HG03025 (cell line): ENCODE data around the gene HID1.
A peak's percentile ranks its signal among the peaks of the same experiment; 100 is the strongest.
"Not testable (repeated sequence)": the region's sequence is repeated elsewhere in the genome, so short reads cannot be mapped to it uniquely, and the experiment has no call there.

Experiments
- ATAC-seq: cut with Tn5 transposase; IDR thresholded peaks from one replicate; pipeline ENCODE4 v1.9.1; 2021; ENCODE audit warnings: mild to moderate bottlenecking, moderate library complexity; ENCODE audit not compliant: unreplicated experiment, low FRiP score

HID1 gene

GRCh38 chr17:75001915-75002843, 29.6 kb upstream of the HID1 start:
- ATAC-seq: no peak

DNA sequence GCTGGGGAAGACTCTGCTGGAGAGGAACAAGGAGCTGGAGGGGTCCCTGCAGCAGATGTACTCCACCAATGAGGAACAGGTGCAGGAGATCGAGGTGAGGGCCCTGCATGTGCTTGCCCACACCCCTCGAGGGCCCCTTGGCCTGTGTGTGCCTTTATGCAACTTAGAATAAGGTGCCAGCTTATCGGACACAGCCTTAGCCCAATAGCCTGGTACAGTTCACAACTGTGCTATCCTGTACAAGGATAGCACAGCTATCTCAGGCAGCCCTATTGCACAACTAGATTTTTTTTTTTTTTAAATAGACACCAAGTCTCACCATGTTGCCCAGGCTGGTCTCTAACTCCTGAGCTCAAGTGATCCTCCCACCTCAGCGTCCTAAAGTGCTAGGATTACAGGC, 27.0 kb upstream of the HID1 start:
- ATAC-seq: no peak

GRCh38 chr17:74998783-74999182, 26.2 kb upstream of the HID1 start:
- no peak for ATAC-seq

GRCh38 chr17:74995847-74996246, 23.3 kb upstream of the HID1 start:
- no peak for ATAC-seq

GRCh38 chr17:74994440-74994839, 21.9 kb upstream of the HID1 start:
- no peak for ATAC-seq

GRCh38 chr17:74992223-74992622, 19.7 kb upstream of the HID1 start:
- no peak for ATAC-seq

GRCh38 chr17:74990581-74991105, 18.1 kb upstream of the HID1 start:
- no peak for ATAC-seq

DNA sequence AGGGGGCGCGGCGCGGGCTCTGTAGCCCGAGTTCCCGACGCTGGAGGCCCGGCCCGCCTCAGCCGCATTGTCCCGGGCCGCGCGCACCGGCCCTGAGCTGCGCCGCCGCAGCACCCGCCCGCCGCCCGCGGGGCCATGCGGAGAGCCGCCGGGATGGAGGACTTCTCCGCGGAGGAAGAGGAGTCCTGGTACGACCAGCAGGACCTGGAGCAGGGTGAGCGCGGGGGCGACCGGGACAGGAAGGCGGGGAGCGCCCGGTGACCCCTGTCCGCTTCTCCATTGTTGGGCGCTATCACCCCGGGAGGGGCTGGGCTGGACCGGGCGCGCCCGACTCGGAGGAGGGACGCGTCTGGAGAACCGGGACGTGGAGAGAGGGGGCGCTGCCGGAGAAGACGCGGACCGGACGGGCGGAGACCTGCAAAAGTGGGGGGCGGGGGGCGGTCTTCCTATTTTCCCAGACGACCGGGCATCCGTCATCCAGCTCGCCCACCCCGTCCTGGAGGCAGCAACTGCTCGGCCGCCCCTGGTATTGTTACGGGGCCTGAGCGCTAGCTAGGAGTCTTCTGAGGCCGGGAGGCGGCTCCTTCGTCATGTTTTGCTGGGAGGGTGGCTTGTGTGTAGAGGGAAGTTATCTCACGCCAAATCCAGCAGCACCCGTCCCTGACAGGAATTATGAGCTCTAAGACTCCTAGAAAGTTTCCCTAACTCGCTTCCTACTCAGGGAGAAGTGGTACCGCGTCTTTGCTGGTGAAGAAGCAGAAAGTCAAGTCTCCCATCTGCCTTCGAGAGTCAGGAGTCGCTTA, 15.6 kb upstream of the HID1 start:
- peak; percentile 13 for ATAC-seq

DNA sequence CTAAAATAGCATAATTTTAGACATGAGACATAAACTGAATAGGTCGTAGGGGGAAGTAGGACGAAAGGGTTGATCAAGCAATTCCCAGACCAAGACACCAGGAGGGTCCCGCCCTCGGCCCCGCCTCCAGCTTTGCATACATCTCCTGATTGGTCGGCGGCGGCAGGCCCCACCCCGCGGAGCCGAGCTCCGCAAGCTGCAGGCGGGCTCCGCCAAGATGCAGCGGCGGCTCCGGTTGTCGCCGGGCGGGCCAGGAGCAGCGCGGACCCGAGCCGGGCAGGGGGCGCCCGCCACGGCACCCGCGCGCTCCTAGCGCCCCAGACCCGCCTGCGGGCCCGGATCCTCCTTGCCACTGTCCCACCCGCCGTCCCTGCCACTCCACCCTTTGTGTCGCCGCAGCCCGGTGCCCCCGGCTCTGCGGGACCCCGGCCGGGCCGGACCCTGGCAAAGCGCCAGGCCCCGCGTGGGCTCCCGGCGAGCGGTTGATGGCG, 14.9 kb upstream of the HID1 start, which contains the start of gene CDR2L:
Gene CDR2L (plus strand): TSS at position 215 of the 491 bp plus-strand sequence. CDS start 412 bp downstream, outside the sequence.
- peak; percentile 78 for ATAC-seq

- no peak for ATAC-seq
Observed at GRCh38 chr17:74986206-74986576, 13.6 kb upstream of the HID1 start.

GRCh38 chr17:74982663-74983313, 10.2 kb upstream of the HID1 start:
- not testable (repeated sequence) for ATAC-seq

- ATAC-seq: no peak
Observed at GRCh38 chr17:74981979-74982662, 9.6 kb upstream of the HID1 start.

- ATAC-seq: no peak
Observed at GRCh38 chr17:74981318-74981978, 8.9 kb upstream of the HID1 start.

- no peak for ATAC-seq
Observed at GRCh38 chr17:74979408-74980146, 7.0 kb upstream of the HID1 start.

- no peak for ATAC-seq
Observed at GRCh38 chr17:74978240-74978639, 5.7 kb upstream of the HID1 start.

DNA sequence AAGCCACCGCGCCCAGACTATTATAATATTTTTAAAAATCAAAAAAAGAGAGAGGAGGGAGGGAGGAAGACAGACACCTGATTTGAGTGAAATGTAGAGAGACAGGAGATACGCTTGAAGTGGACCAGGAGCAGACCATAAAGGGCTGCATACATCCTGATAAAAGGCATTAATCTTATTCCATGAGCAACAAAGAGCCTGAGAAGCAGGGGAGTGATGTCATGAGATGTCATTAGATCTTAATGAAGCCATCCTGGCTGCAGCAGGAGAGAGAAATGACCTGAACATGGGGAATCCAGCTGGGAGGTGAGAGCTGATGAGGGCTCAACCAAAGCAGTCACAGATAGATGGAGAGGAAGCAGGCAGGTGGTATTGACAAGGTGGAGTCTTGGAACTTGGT, 5.2 kb upstream of the HID1 start:
- ATAC-seq: no peak

GRCh38 chr17:74975943-74976342, 3.4 kb upstream of the HID1 start:
- ATAC-seq: no peak

DNA sequence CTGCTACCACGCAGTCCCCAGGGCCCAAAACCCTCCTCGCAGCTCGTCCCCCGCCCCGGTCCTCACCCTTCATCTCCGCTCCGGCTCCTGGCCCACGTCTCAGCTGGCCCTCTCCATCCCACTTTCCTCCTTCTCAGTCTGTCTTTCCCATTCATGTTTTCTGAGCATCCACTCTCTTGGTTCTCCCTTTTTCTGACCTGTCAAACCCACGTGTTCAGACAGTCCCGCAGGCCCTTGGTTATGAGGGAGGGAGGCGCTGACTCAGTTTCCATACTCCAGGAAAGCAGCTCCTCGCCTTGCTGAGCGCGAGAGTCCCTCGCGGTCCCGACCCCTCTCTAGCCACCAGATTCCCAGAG, 392 bp upstream of the HID1 start:
- no peak for ATAC-seq

- ATAC-seq: no peak
Observed at GRCh38 chr17:74971842-74972106, 785 bp downstream of the HID1 start.
